OCI-M2 (cell line): Measurements from ENCODE around the gene GEMIN4.
A peak's percentile ranks its signal among the peaks of the same experiment; 100 is the strongest.
"Not testable (repeated sequence)": the region's sequence is repeated elsewhere in the genome, so short reads cannot be mapped to it uniquely, and the experiment has no call there.

Experiments
- DNase-seq: peaks from one replicate; lab custom pipeline; 2025; ENCODE audit not compliant: unreplicated experiment; lab: John Stamatoyannopoulos, UW

GEMIN4 gene

DNA sequence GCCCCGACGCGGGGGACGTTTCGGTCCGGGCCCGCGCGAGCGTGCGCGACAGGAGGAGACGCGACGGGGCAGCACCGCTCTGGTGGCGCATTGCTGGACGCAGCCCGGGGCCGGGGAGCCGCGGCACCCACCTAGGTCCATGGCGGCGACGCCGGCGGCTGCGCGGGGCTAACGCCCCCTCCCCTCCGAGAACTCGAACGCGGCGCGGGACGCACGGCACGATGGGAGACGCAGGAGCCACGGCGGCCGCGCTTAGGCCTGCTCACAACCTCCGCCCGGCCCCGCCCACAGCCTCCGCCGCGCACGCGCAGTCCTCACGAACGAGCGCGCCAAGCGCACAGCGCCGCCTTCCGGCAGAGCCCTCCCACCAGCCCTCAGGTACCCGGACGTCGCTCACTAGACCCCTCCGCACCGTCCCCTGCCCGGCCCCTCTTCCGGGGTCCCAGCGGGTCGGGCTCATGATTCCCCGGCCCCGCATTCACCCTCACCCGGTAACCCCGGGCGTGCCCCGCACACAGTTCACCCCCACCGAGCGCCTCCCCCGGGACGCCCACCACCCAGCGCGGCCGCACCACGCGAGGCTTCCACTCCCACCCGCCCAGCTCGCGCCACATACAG lies at the start of gene GEMIN4:
Gene GEMIN4, minus strand, starts transcription at position 263 of the 618 bp plus-strand sequence. Its CDS starts 122 bp downstream, at position 141.
- DNase-seq: peak; percentile 52

GRCh38 chr17:801660-802059 lies 49.6 kb upstream of the GEMIN4 start:
- no peak for DNase-seq

- no peak for DNase-seq
These were observed 48.6 kb upstream of the GEMIN4 start for GRCh38 chr17:800446-801242.

- DNase-seq: no peak
These were observed 47.2 kb upstream of the GEMIN4 start for GRCh38 chr17:799261-799660.

GRCh38 chr17:798246-798645 lies 46.2 kb upstream of the GEMIN4 start:
- no peak for DNase-seq

- no peak for DNase-seq
These were observed 45.3 kb upstream of the GEMIN4 start for GRCh38 chr17:797236-797840.

DNA sequence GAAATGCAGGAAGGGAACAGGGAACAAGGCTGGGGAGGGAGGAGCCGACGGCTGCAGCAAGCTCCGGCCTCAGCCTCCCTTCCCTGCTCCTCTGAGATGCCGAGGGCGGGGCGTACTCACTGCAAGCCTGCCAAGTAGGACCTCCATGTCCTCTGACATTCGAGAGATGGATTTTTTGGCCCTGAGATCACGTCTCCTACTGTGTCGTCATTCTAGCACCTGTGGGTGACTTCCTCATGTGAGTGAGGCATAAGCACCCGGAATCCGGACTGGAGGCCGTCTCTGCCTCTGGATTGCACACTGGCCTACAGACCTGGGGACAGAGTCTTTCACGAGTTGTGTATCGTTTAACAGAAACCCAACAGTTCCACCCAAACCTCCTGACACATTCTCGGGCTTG lies 44.5 kb upstream of the GEMIN4 start:
- no peak for DNase-seq

DNA sequence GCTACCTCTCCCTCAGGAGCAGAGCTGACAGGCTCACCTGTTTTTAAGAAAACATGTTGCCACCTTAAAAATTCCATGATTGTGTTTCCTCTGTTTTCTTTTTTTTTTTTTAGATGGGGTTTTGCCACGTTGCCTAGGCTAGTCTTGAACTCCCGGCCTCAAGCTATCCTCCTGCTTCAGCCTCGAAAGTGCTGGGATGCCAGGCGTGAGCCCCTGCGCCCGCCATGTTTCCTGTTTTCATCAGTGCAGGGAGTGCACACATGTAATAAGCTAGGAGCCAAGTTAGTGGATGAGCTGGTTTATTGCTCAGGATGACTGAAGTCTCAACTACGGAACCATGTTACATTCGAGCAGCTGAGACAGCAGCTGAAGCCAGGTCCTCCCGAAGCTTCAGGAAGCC lies 43.7 kb upstream of the GEMIN4 start:
- no peak for DNase-seq

- no peak for DNase-seq
These were observed 43.2 kb upstream of the GEMIN4 start for GRCh38 chr17:795276-795675.

GRCh38 chr17:794876-795275 lies 42.8 kb upstream of the GEMIN4 start:
- no peak for DNase-seq

- no peak for DNase-seq
These were observed 40.2 kb upstream of the GEMIN4 start for GRCh38 chr17:792277-792676.

DNA sequence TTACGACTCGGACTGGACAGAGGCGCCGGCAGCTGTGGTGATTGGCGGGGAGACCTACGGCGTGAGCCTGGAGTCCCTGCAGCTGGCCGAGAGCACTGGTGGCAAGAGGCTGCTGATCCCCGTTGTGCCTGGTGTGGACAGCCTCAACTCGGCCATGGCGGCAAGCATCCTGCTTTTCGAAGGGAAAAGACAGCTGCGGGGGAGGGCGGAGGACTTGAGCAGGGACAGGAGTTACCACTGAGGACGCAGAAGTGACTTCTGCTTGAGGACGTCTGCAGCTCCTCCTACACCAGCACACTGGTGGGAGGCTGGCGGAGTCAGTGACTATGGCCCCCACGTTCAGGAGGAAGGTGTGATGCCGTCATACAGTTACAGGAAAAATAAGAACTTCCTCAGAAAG lies 39.8 kb upstream of the GEMIN4 start:
- no peak for DNase-seq

GRCh38 chr17:790874-791247 lies 38.8 kb upstream of the GEMIN4 start:
- DNase-seq: not testable (repeated sequence)

GRCh38 chr17:789931-790873 lies 38.1 kb upstream of the GEMIN4 start:
- DNase-seq: not testable (repeated sequence)

GRCh38 chr17:789160-789840 lies 37.2 kb upstream of the GEMIN4 start:
- DNase-seq: no peak

DNA sequence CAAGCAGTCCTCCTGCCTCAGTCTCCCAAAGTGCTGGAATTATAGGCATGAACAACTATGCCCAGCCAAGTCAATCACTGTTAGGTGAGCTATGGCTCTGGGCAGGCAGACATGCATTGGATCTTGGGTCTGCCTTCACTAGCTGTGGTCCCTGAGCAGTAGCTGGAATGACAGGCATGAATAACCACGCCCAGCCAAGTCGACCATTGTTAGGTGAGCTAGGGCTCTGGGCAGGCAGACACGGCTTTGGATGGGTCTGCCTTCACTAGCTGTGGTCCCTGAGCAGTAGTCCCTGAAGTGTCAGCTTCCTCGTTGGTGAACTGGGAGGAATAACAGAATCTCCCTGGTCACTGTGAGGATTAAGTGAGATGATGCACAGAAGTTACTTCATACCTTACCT lies 36.5 kb upstream of the GEMIN4 start:
- no peak for DNase-seq

- no peak for DNase-seq
These were observed 35.7 kb upstream of the GEMIN4 start for GRCh38 chr17:787641-788221.

DNA sequence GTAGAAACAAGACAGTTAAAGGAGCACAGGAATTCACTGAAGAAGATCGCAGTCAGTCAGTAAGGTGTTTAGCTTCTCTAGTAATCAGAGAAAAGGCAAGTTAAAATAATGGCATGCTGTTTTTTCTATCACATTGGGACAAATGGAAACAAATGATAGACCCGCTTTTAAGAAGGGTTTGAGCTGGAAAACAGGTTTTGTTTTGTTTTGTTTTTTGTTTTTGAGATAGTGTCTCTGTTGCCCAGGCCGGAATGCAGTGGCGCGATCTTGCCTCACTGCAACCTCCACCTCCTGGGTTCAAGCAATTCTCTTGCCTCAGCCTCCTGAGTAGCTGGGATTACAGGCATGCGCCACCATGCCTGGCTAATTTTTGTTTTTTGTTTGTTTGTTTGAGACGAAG lies 33.8 kb upstream of the GEMIN4 start:
- not testable (repeated sequence) for DNase-seq

DNA sequence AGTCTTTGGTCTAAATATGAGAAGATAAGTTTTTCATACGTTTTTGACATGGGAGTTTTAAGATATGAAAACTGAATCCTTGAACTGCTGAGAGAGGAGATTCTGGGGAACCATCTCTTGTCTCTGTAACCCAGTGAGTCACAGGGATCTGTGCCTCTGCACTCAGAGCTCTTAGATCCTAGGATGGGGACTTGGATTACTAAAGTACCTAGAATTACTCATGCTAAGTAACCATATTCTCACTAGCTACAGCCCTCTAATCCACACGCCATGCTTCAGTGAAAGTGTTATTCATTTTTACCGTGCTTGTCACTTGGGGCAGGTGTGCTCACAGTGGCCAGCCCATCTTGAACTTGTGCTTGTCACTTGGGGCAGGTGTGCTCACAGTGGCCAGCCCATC lies 32.1 kb upstream of the GEMIN4 start:
- DNase-seq: no peak
